Activated naive CD4-positive, alpha-beta T cell treated with anti-CD3 and anti-CD28 coated beads, Interleukin-2, amount 50 U/mL, for 24 hours (primary cell): Measurements from ENCODE around the gene BCORL1.

Source experiments
- H3K27ac Mint-ChIP-seq: one replicate; pipeline ENCODE4 v1.8.0; 2021; ENCODE audit warnings: mild to moderate bottlenecking, mixed read lengths
- H3K27me3 Mint-ChIP-seq: one replicate; pipeline ENCODE4 v1.8.0; 2021; ENCODE audit warnings: mixed read lengths
- H3K36me3 Mint-ChIP-seq: one replicate; pipeline ENCODE4 v1.8.0; 2021; ENCODE audit warnings: mixed read lengths
- H3K4me1 Mint-ChIP-seq: one replicate; pipeline ENCODE4 v1.8.0; 2021; ENCODE audit warnings: mixed read lengths
- H3K4me3 Mint-ChIP-seq: one replicate; pipeline ENCODE4 v1.8.0; 2021; ENCODE audit warnings: mild to moderate bottlenecking, mixed read lengths
- H3K9me3 Mint-ChIP-seq: one replicate; pipeline ENCODE4 v1.8.0; 2021; ENCODE audit warnings: mixed read lengths

The BCORL1 gene

GRCh38 chrX:130106071-130106470 is 123.6 kb downstream of the BCORL1 start:
- Mint-ChIP-seq H3K4me3 (peak overlapping the region; percentile 11), H3K27ac (no peak overlapping the region), H3K27me3 (no peaks in the 10 kb centered on the region), H3K36me3 (no peaks in the 10 kb centered on the region), H3K9me3 (no peaks in the 10 kb centered on the region), H3K4me1 (peaks cover 64% of the 10 kb centered on the region)
